ENCODE data around the gene NSUN4. TPM values are rescaled to one million over a fixed set of nuclear protein-coding genes. Genes with fewer than 3 reads are reported as not detected.

NSUN4 gene
- total RNA-seq, 1 donor from 2014 or later, result 27.7 TPM

GRCh38 chr1:46301808-46302640 is 38.6 kb upstream of the NSUN4 start:
- Histone ChIP-seq H3K4me3 (peak overlapping the region; percentile 98), H3K27me3 (no peaks in the 10 kb centered on the region), H3K4me1 (peaks cover 34% of the 10 kb centered on the region), H3K9me3 (no peaks in the 10 kb centered on the region), H3K36me3 (peaks cover 10% of the 10 kb centered on the region), H3K27ac (peak overlapping the region; percentile 98)
- peak; percentile 25 for TF ChIP-seq CTCF (IDR thresholded peaks at IDR 0.05)
- ATAC-seq (peak; percentile 64), DNase-seq (peak; percentile 85)
- intact Hi-C loops (cut with DNase I), result no loop called here

GRCh38 chr1:46302641-46303037 is 38.0 kb upstream of the NSUN4 start:
- H3K4me1 ChIP-seq, result peaks cover 40% of the 10 kb centered on the region
- peak; percentile 21 for ATAC-seq
- no peaks in the 10 kb centered on the region for H3K27me3 ChIP-seq
- no peaks in the 10 kb centered on the region for H3K9me3 ChIP-seq
- H3K27ac ChIP-seq, result peak overlapping the region; percentile 98
- H3K36me3 ChIP-seq, result peaks cover 4% of the 10 kb centered on the region
- intact Hi-C loops (cut with DNase I), result no loop called here
- TF ChIP-seq CTCF (IDR thresholded peaks at IDR 0.05), result no peak
- H3K4me3 ChIP-seq, result peak overlapping the region; percentile 98
- peak; percentile 76 for DNase-seq

- DNase-seq (peak; percentile 97), ATAC-seq (peak; percentile 92)
- TF ChIP-seq CTCF (IDR thresholded peaks at IDR 0.05), result no peak
- Histone ChIP-seq H3K4me3 (peak within 1 kb of the TSS; percentile 98), H3K4me1 (peaks cover 40% of the 10 kb centered on the region), H3K36me3 (no peaks in the 10 kb centered on the region), H3K27me3 (no peaks in the 10 kb centered on the region), H3K9me3 (no peaks in the 10 kb centered on the region), H3K27ac (peak within 1 kb of the TSS; percentile 98)
- intact Hi-C loops (cut with DNase I), result no loop called here
Observed at GRCh38 chr1:46303038-46303871, 37.4 kb upstream of the NSUN4 start, which contains the start of the genes LRRC41 and UQCRH. TSS of gene LRRC41 (minus strand) at chr1:46303616. CDS start at chr1:46303322, 294 bp downstream. TSS of gene UQCRH (plus strand) at chr1:46303698. CDS start at chr1:46303767, 69 bp downstream.

DNA sequence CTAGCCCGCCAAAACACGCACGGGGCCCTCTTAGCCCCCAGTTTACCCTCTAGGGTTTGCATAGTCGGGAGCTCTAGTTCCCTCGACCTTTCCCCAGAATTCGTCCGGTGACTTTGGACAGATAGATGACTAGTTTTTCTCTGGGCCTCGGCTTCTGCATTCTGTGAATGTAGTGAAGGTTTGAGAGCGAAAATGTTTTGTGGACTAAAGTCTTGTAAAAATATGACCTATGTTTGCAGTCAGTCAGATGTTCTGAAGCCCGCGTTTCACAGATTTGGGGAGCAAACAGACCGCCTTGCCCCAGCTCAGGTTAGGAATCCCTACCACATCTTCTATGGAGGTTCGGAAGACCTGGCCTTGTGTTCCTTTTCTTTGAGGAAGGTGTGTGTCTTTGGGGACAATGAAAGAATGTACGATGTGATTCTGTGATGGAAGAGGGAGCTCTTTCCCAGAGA is 36.7 kb upstream of the NSUN4 start:
- intact Hi-C loops (cut with DNase I), result no loop called here
- peaks cover 40% of the 10 kb centered on the region for H3K4me1 ChIP-seq
- DNase-seq, result no peak

More for the DNA sequence above, 36.7 kb upstream of the NSUN4 start:
- no peaks in the 10 kb centered on the region for H3K27me3 ChIP-seq
- no peaks in the 10 kb centered on the region for H3K9me3 ChIP-seq
- peak; percentile 1 for ATAC-seq
- H3K4me3 ChIP-seq, result peak overlapping the region; percentile 98
- no peak for TF ChIP-seq CTCF (IDR thresholded peaks at IDR 0.05)
- peaks cover 2% of the 10 kb centered on the region for H3K36me3 ChIP-seq
- peak overlapping the region; percentile 98 for H3K27ac ChIP-seq
